NCI-H82 treated with DMSO at 0.1 percent for 48 hours (cell line): ENCODE results near the gene PRICKLE2.

Experiments
- DNase-seq: peaks from one replicate; lab custom pipeline; 2025; ENCODE audit not compliant: unreplicated experiment; lab: John Stamatoyannopoulos, UW

The PRICKLE2 gene

GRCh38 chr3:64254443-64254842 is 29.2 kb upstream of the PRICKLE2 start:
- DNase-seq, result no peak

- DNase-seq, result no peak
These were observed 28.4 kb upstream of the PRICKLE2 start for GRCh38 chr3:64253689-64254088.

GRCh38 chr3:64251019-64251418 is 25.8 kb upstream of the PRICKLE2 start:
- DNase-seq, result no peak

GRCh38 chr3:64247991-64248646 is 22.9 kb upstream of the PRICKLE2 start:
- no peak for DNase-seq

GRCh38 chr3:64244011-64244942 is 19.0 kb upstream of the PRICKLE2 start:
- peak; percentile 69 for DNase-seq

- DNase-seq, result peak; percentile 28
These were observed 17.2 kb upstream of the PRICKLE2 start for GRCh38 chr3:64242435-64242834.

- DNase-seq, result no peak
These were observed 15.7 kb upstream of the PRICKLE2 start for GRCh38 chr3:64240959-64241358.

GRCh38 chr3:64240396-64240795 is 15.1 kb upstream of the PRICKLE2 start:
- peak; percentile 14 for DNase-seq

GRCh38 chr3:64239841-64240240 is 14.6 kb upstream of the PRICKLE2 start:
- DNase-seq, result no peak

- peak; percentile 92 for DNase-seq
These were observed 13.9 kb upstream of the PRICKLE2 start for GRCh38 chr3:64238971-64239667.

- DNase-seq, result no peak
These were observed 11.8 kb upstream of the PRICKLE2 start for GRCh38 chr3:64237083-64237482.

GRCh38 chr3:64235605-64236004 is 10.3 kb upstream of the PRICKLE2 start:
- DNase-seq, result no peak

- DNase-seq, result no peak
These were observed 9.3 kb upstream of the PRICKLE2 start for GRCh38 chr3:64234571-64234970.

- no peak for DNase-seq
These were observed 7.6 kb upstream of the PRICKLE2 start for GRCh38 chr3:64232821-64233220.

GRCh38 chr3:64229903-64230302 is 4.6 kb upstream of the PRICKLE2 start:
- DNase-seq, result no peak

GRCh38 chr3:64228110-64228509 is 2.8 kb upstream of the PRICKLE2 start:
- no peak for DNase-seq

GRCh38 chr3:64226730-64227129 is 1.5 kb upstream of the PRICKLE2 start:
- DNase-seq, result no peak

- DNase-seq, result no peak
These were observed 631 bp upstream of the PRICKLE2 start for GRCh38 chr3:64225695-64226499.

GRCh38 chr3:64223791-64224745 is 1.2 kb downstream of the PRICKLE2 start:
- DNase-seq, result peak; percentile 22
